GM20000 (cell line): ENCODE data around the gene ZNF879.

Source experiments
- DNase-seq: peaks from one replicate; pipeline ENCODE4 v3.0.0; 2012; ENCODE audit warnings: low spot score
- CTCF ChIP-seq: IDR thresholded peaks from 2 replicates; pipeline ENCODE4 v1.5.1; 2012; ENCODE audit warnings: mild to moderate bottlenecking, control low read depth; ENCODE audit errors: extremely low read depth, missing control alignments

Gene ZNF879

GRCh38 chr5:179008667-179009066 is 14.9 kb upstream of the ZNF879 start:
- no peak for DNase-seq
- TF ChIP-seq CTCF: no peak

GRCh38 chr5:179033004-179033580 is 9.5 kb downstream of the ZNF879 start:
- TF ChIP-seq CTCF: no peak
- DNase-seq: no peak

- no peak for TF ChIP-seq CTCF
- no peak for DNase-seq
These were observed 21.2 kb downstream of the ZNF879 start for GRCh38 chr5:179044765-179045164.

GRCh38 chr5:179051784-179052183 is 28.2 kb downstream of the ZNF879 start:
- no peak for DNase-seq

DNA sequence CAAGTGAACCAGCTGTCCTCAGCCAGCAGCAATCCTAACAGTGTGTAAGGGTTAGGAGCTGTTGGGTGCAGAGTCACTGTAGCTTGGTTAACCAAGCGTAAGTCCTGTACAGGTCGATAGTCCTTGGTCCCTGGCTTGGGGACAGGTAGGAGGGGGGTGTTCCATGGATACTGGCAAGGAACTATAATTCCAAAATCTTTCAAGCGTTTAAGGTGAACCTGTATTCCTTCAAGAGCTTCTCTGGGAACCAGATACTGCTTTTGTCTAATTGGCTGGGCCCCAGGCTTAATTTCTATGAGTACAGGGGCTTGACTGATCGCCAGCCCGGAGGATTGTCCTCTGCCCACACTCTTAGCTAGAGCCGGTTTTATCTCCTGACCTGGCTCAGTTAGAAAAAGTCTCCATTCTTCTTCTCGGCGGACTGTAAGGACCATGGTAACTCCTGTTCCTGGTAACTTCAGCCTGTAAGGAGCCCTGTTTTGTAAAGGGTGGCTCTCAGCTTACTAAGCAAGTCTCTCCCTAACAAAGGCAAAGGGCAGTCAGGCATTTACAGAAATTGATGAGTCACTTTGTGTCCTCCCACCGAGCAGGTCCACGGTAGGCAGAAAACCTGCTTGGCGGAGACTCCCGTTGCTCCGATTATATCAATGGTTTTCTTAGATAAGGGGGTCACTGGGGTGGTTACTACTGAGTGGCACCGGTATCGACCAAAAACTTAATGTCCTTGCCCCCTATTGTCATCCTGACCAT is 30.6 kb downstream of the ZNF879 start:
- DNase-seq: no peak
- no peak for TF ChIP-seq CTCF

More at GRCh38 chr5:179051784-179052183, 28.2 kb downstream of the ZNF879 start:
- TF ChIP-seq CTCF: no peak

GRCh38 chr5:179054876-179055275 is 31.3 kb downstream of the ZNF879 start:
- no peak for TF ChIP-seq CTCF
- DNase-seq: no peak

- no peak for TF ChIP-seq CTCF
- no peak for DNase-seq
These were observed 31.8 kb downstream of the ZNF879 start for GRCh38 chr5:179055436-179055835.
